GM12878 (cell line): ENCODE results near the gene MARCHF10. TPM values are rescaled to one million over a fixed set of nuclear protein-coding genes. Genes with fewer than 3 reads are reported as not detected.

Experiments used
- ATAC-seq: fragments of 200-7000 bp; cut with Tn5 transposase; 3 replicates; pipeline ENCODE4 v1.9.1; 2020; ENCODE audit warnings: mild to moderate bottlenecking, moderate library complexity
- BruUV-seq: library from RNA; stranded (reverse); fragments of 400-500 nt; replicated peaks from 2 replicates; lab custom pipeline; 2021; lab: Mats Ljungman, UMichigan
- CTCF ChIA-PET: fragments of 300-600 bp; sonication (Branson Sonifier 250); formaldehyde crosslinking; extraction: SDS; loops from one replicate; lab custom pipeline; 2021; ENCODE audit warnings: inconsistent platforms; lab: Yijun Ruan, JAX
- POLR2A ChIA-PET: fragments of 350-600 bp; formaldehyde crosslinking; extraction: SDS; loops from one replicate; lab custom pipeline; 2021; ENCODE audit warnings: inconsistent platforms; lab: Charles Lee
- RAD21 ChIA-PET: fragments of 300-600 bp; sonication (Branson Sonifier 250); formaldehyde crosslinking; loops from one replicate; lab custom pipeline; 2023; ENCODE audit warnings: antibody characterized with exemption; ENCODE audit not compliant: unreplicated experiment; lab: Charles Lee
- SMC1A ChIA-PET: fragments of 300-600 bp; sonication (Branson Sonifier 250); formaldehyde crosslinking; loops from one replicate; lab custom pipeline; 2023; ENCODE audit not compliant: unreplicated experiment, uncharacterized antibody; lab: Charles Lee
- DNase-seq: peaks from one replicate; pipeline ENCODE4 v3.0.0-alpha.2; 2011; ENCODE audit warnings: low read depth, low spot score
- FAIRE-seq: peaks from 3 replicates; lab custom pipeline; 2011; peaks lifted over from hg19 to GRCh38; lab: Jason Lieb, UNC
- H2AFZ ChIP-seq: 2 replicates; pipeline ENCODE4 v1.6.0; 2011; ENCODE audit warnings: low read depth, low read length, control low read depth; ENCODE audit not compliant: control insufficient read depth
- H3K27ac ChIP-seq: 2 replicates; pipeline ENCODE4 v1.5.1; 2011; ENCODE audit warnings: control low read depth; ENCODE audit not compliant: control insufficient read depth, insufficient read depth
- H3K27me3 ChIP-seq, 2 experiments: replicated peaks in 1 of 2; 2 replicates each; pipeline versions ENCODE4 v1.6.0 to v1.6.1; 2011; ENCODE audit warnings: low read length in 1 of 2; ENCODE audit not compliant: control insufficient read depth in 2 of 2, insufficient read depth in 2 of 2
- H3K36me3 ChIP-seq, 2 experiments: 2 replicates each; pipeline ENCODE4 v1.5.1; 2011; ENCODE audit warnings: low read length in 1 of 2; ENCODE audit not compliant: control insufficient read depth in 2 of 2, insufficient read depth in 2 of 2
- H3K4me1 ChIP-seq: 2 replicates; pipeline ENCODE4 v1.6.1; 2011; ENCODE audit warnings: mild to moderate bottlenecking, low read length, moderate library complexity, mixed read lengths; ENCODE audit not compliant: control insufficient read depth, insufficient read depth
- H3K4me2 ChIP-seq: 2 replicates; pipeline ENCODE4 v1.6.0; 2011; ENCODE audit warnings: control low read depth; ENCODE audit not compliant: control insufficient read depth, insufficient read depth
- H3K4me3 ChIP-seq: fragments of 200-600 bp; sonication (generic); 2 replicates; pipeline ENCODE4 v1.5.1; 2016
- H3K79me2 ChIP-seq: 2 replicates; pipeline ENCODE4 v1.6.0; 2011; ENCODE audit warnings: low read length; ENCODE audit not compliant: control insufficient read depth, insufficient read depth
- H3K9ac ChIP-seq: 2 replicates; pipeline ENCODE4 v1.8.0; 2011; ENCODE audit warnings: low read length, control low read depth, mixed read lengths; ENCODE audit not compliant: control insufficient read depth, insufficient read depth
- H3K9me3 ChIP-seq: replicated peaks from 3 replicates; pipeline ENCODE4 v1.5.1; 2011; ENCODE audit warnings: mild to moderate bottlenecking, low read length; ENCODE audit not compliant: control insufficient read depth, insufficient read depth
- H4K20me1 ChIP-seq: 2 replicates; pipeline ENCODE4 v1.6.0; 2011; ENCODE audit not compliant: control insufficient read depth, insufficient read depth
- ATF7 ChIP-seq: fragments of 450-650 bp; IDR thresholded peaks from 2 replicates; pipeline ENCODE4 v1.6.1; 2016; ENCODE audit warnings: low read depth, mild to moderate bottlenecking
- ELK1 ChIP-seq: IDR thresholded peaks from 2 replicates; pipeline ENCODE4 v1.6.1; 2012; ENCODE audit warnings: low read depth, low read length, improper control_type of control experiment
- EP300 ChIP-seq, 2 experiments: fragments of 150-350 bp in 1 of 2; IDR thresholded peaks; 2 replicates each; pipeline ENCODE4 v1.6.1; 2011 to 2012; ENCODE audit warnings: low read depth in 2 of 2, low read length in 2 of 2, borderline replicate concordance in 1 of 2, improper control_type of control experiment in 1 of 2, inconsistent platforms in 1 of 2; ENCODE audit not compliant: control insufficient read depth in 1 of 2
- GATAD2B ChIP-seq: fragments of 450-650 bp; conservative IDR thresholded peaks from 2 replicates; pipeline ENCODE4 v1.6.1; 2017; ENCODE audit warnings: low read depth, mild to moderate bottlenecking, moderate library complexity
- HDAC2 ChIP-seq: fragments of 200-600 bp; sonication (generic); IDR thresholded peaks from 2 replicates; pipeline ENCODE4 v1.6.1; 2017
- HDGF ChIP-seq: fragments of 450-650 bp; IDR thresholded peaks from 2 replicates; pipeline ENCODE4 v1.6.1; 2016; ENCODE audit warnings: antibody characterized with exemption
- IKZF1 ChIP-seq: fragments of 450-650 bp; conservative IDR thresholded peaks from 2 replicates; pipeline ENCODE4 v1.6.1; 2017; ENCODE audit warnings: antibody characterized with exemption, mild to moderate bottlenecking
- KAT2A ChIP-seq: conservative IDR thresholded peaks from 2 replicates; pipeline ENCODE4 v1.6.1; 2011; ENCODE audit warnings: low read depth, low read length; ENCODE audit not compliant: control insufficient read depth
- LARP7 ChIP-seq: fragments of 450-650 bp; IDR thresholded peaks from 2 replicates; pipeline ENCODE4 v1.6.1; 2017; ENCODE audit warnings: mild to moderate bottlenecking
- PAX8 ChIP-seq: fragments of 450-650 bp; IDR thresholded peaks from 2 replicates; pipeline ENCODE4 v1.6.1; 2017; ENCODE audit warnings: mild to moderate bottlenecking, moderate library complexity
- PBX3 ChIP-seq: IDR thresholded peaks from 2 replicates; pipeline ENCODE4 v1.6.1; 2011; ENCODE audit warnings: mild to moderate bottlenecking, low read depth, low read length, moderate library complexity; ENCODE audit not compliant: insufficient replicate concordance
- RAD51 ChIP-seq: fragments of 450-650 bp; IDR thresholded peaks from 2 replicates; pipeline ENCODE4 v1.6.1; 2016; ENCODE audit warnings: moderate library complexity, mild to moderate bottlenecking, inconsistent platforms
- RELA ChIP-seq: fragments of 450-650 bp; IDR thresholded peaks from 2 replicates; pipeline ENCODE4 v1.8.0; 2014; ENCODE audit warnings: borderline replicate concordance; ENCODE audit not compliant: partially characterized antibody
- SMC3 ChIP-seq: IDR thresholded peaks from 2 replicates; pipeline ENCODE4 v1.6.1; 2011; ENCODE audit warnings: low read length, improper control_type of control experiment, borderline replicate concordance
- SP1 ChIP-seq: IDR thresholded peaks from one replicate; pipeline ENCODE4 v1.6.1; 2011; ENCODE audit warnings: low read depth, low read length
- SPI1 ChIP-seq: IDR thresholded peaks from 2 replicates; pipeline ENCODE4 v1.6.1; 2011; ENCODE audit warnings: low read depth, mild to moderate bottlenecking, low read length, moderate library complexity, borderline replicate concordance; ENCODE audit not compliant: insufficient read depth
- SUZ12 ChIP-seq: fragments of 200-600 bp; sonication (generic); IDR thresholded peaks from one replicate; pipeline ENCODE4 v1.6.1; 2018; ENCODE audit warnings: antibody characterized with exemption, mild to moderate bottlenecking; ENCODE audit not compliant: unreplicated experiment
- ZNF207 ChIP-seq: fragments of 450-650 bp; IDR thresholded peaks from 2 replicates; pipeline ENCODE4 v1.6.1; 2014; ENCODE audit warnings: antibody characterized with exemption, mild to moderate bottlenecking, borderline replicate concordance
- WGBS: methylation state at CpG from one replicate; pipeline ENCODE4 v1.1.6; 2016; ENCODE audit warnings: low lambda C conversion rate; ENCODE audit not compliant: insufficient replicate concordance, insufficient coverage; ENCODE audit errors: missing lambda C conversion rate; 5-methylcytosine and 5-hydroxymethylcytosine counted together
- in situ Hi-C: fragments of 300-500 bp; cut with MboI; formaldehyde crosslinking; loops from 9 replicates; pipeline ENCODE4 v1.14.3; 2018; ENCODE audit warnings: mixed read lengths
- intact Hi-C: fragments of 100-400 bp; cut with micrococcal nuclease; formaldehyde crosslinking; loops from one replicate; pipeline ENCODE4 v1.14.2; 2022; ENCODE audit not compliant: unreplicated experiment
- polyA plus RNA-seq, 11 experiments: library from polyadenylated mRNA; depleted of rRNA in 4 of 11; unstranded in 6 of 11; stranded (reverse) in 5 of 11; fragments of >200 nt; fragmentation: Nextera tagmentation in 4 of 11; fragmentation: Illumina TruSeq in 1 of 11; extraction: Ambion mirVana in 4 of 11; extraction: Trizol in 1 of 11; gene quantifications; 1 replicate in 1 of 11; 2 replicates in 10 of 11; pipeline versions ENCODE4 v1.2.1 to v1.2.3, GENCODE V29; 2011 to 2016; ENCODE audit warnings: inconsistent platforms in 2 of 11, missing spikeins in 2 of 11, low read depth in 1 of 11
- total RNA-seq, 4 experiments: library from RNA; depleted of rRNA in 3 of 4; stranded (reverse); fragments of >200 nt in 3 of 4; fragmentation: Illumina TruSeq in 1 of 4; extraction: Trizol in 1 of 4; gene quantifications; 2 replicates each; pipeline versions ENCODE4 v1.2.1 to v1.2.3, GENCODE V29; 2013 to 2021
- TF ChIP-seq, protein P1 (sequence below): fragments of 450-650 bp; IDR thresholded peaks from 2 replicates; pipeline ENCODE4 v1.6.1; 2018; ENCODE audit warnings: mild to moderate bottlenecking, low read depth, moderate library complexity; ENCODE audit not compliant: partially characterized antibody

MARCHF10 gene
- total and polyA plus RNA-seq, 10 of the 15 experiments (the other 5 are each of a cell fraction or from before 2014, with no cell fraction given), result 0.11 to 0.24 TPM; not detected in 8

DNA sequence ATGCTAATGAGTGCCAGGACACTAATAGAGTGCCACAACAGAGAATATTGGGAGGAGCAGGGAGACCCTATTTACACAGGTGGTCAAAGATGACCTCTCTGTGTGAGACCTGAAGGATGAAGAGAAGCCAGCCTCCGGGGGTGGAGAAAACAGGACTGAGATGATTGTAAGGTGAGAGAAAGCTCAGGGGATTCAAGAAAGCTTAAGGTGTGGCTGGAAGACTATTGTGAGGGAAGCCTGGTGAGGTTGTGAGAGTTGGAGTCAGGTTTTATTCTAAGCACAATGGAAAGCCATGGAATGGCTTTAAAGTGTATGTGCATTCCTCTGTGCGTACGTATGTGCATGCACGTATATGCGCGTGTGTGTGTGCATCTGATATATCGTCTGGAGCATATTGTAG lies 10.4 kb upstream of the MARCHF10 start:
- WGBS, result 73% methylated on average over 7 of the region's 7 CpGs
- ChIA-PET SMC1A (interaction anchor here (0.7 kb wide), 1 partner anchor 77 kb away, joined by 3 read pairs; no protein-coding TSS in a partner anchor), CTCF (no interaction called here), RAD21 (no interaction called here), POLR2A (no interaction called here)
- H3K4me2 ChIP-seq, result no peak overlapping the region
- H3K79me2 ChIP-seq, result no peaks in the 10 kb centered on the region
- ATAC-seq (no peak), DNase-seq (no peak), FAIRE-seq (no peak)
- no TSS peak for BruUV-seq
- no peak overlapping the region for H2AFZ ChIP-seq
- H3K27ac ChIP-seq, result no peak overlapping the region
- no peaks in the 10 kb centered on the region; the same call in 2 of the 3 replicates for H3K9me3 ChIP-seq
- in situ Hi-C loops (no loop called here), intact Hi-C loops (no loop called here)
- H4K20me1 ChIP-seq, result no peaks in the 10 kb centered on the region
- H3K4me3 ChIP-seq, result no peak overlapping the region
- no peak overlapping the region for H3K9ac ChIP-seq
- no peaks in the 10 kb centered on the region for H3K27me3 ChIP-seq
- H3K4me1 ChIP-seq, result no peaks in the 10 kb centered on the region
- no peaks in the 10 kb centered on the region for H3K36me3 ChIP-seq
- no peak for TF ChIP-seq ATF7
- no peak for TF ChIP-seq ELK1
- no peak for TF ChIP-seq LARP7
- no peak for TF ChIP-seq SUZ12
- TF ChIP-seq HDGF, result no peak
- TF ChIP-seq ZNF207, result no peak
- TF ChIP-seq RELA, result no peak
- TF ChIP-seq EP300 (IDR thresholded peaks at IDR 0.05; ENCODE audit: borderline replicate concordance in 1 of 2, control insufficient read depth in 1 of 2, low read depth in 2 of 2, low read length in 2 of 2), result no peak
- TF ChIP-seq GATAD2B, result no peak
- TF ChIP-seq IKZF1, result no peak
- no peak for TF ChIP-seq SPI1
- TF ChIP-seq SP1, result no peak
- TF ChIP-seq KAT2A, result no peak
- TF ChIP-seq PAX8, result no peak
- no peak for TF ChIP-seq PBX3
- no peak for TF ChIP-seq SMC3
- TF ChIP-seq, protein P1, sequence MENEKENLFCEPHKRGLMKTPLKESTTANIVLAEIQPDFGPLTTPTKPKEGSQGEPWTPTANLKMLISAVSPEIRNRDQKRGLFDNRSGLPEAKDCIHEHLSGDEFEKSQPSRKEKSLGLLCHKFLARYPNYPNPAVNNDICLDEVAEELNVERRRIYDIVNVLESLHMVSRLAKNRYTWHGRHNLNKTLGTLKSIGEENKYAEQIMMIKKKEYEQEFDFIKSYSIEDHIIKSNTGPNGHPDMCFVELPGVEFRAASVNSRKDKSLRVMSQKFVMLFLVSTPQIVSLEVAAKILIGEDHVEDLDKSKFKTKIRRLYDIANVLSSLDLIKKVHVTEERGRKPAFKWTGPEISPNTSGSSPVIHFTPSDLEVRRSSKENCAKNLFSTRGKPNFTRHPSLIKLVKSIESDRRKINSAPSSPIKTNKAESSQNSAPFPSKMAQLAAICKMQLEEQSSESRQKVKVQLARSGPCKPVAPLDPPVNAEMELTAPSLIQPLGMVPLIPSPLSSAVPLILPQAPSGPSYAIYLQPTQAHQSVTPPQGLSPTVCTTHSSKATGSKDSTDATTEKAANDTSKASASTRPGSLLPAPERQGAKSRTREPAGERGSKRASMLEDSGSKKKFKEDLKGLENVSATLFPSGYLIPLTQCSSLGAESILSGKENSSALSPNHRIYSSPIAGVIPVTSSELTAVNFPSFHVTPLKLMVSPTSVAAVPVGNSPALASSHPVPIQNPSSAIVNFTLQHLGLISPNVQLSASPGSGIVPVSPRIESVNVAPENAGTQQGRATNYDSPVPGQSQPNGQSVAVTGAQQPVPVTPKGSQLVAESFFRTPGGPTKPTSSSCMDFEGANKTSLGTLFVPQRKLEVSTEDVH, result no peak
- no peak for TF ChIP-seq HDAC2
- TF ChIP-seq RAD51, result no peak
